ENCODE results near the gene C19orf47.

Gene C19orf47

GRCh38 chr19:40280608-40281221 lies 67.5 kb downstream of the C19orf47 start:
- no peak for DNase-seq

GRCh38 chr19:40279761-40280607 lies 68.2 kb downstream of the C19orf47 start:
- DNase-seq = no peak

GRCh38 chr19:40279120-40279551 lies 69.1 kb downstream of the C19orf47 start:
- no peak for DNase-seq

- no peak for DNase-seq
Observed at GRCh38 chr19:40278361-40279035, 69.7 kb downstream of the C19orf47 start.

GRCh38 chr19:40277356-40278059 lies 70.7 kb downstream of the C19orf47 start:
- no peak for DNase-seq

GRCh38 chr19:40274585-40275544 lies 73.3 kb downstream of the C19orf47 start:
- DNase-seq = no peak

GRCh38 chr19:40273469-40274360 lies 74.5 kb downstream of the C19orf47 start:
- no peak for DNase-seq

GRCh38 chr19:40272261-40272660 lies 75.9 kb downstream of the C19orf47 start:
- no peak for DNase-seq

- no peak for DNase-seq
Observed at GRCh38 chr19:40271706-40272105, 76.5 kb downstream of the C19orf47 start.

GRCh38 chr19:40270362-40271089 lies 77.7 kb downstream of the C19orf47 start:
- DNase-seq = no peak

All from AML-193 (cell line).